Thoracic aorta (tissue), 2 donors: ENCODE measurements around the gene MIPOL1. TPM values are rescaled to one million over a fixed set of nuclear protein-coding genes. Genes with fewer than 3 reads are reported as not detected.

Experiments used
- ATAC-seq: fragments of 150-250 bp; one replicate; pipeline ENCODE4 v1.8.0; 2017; ENCODE audit warnings: low read depth; ENCODE audit not compliant: insufficient number of reproducible peaks, low FRiP score
- DNase-seq: peaks from one replicate; pipeline ENCODE4 v3.0.0-alpha.2; 2020; ENCODE audit warnings: low spot score
- H3K27ac ChIP-seq, 2 donors: fragments of 200-600 bp; sonication (generic); 1 replicate in 1 of 2; 2 replicates in 1 of 2; pipeline ENCODE4 v1.5.1; 2016; ENCODE audit warnings: mild to moderate bottlenecking in 2 of 2, moderate library complexity in 2 of 2
- H3K27me3 ChIP-seq: fragments of 200-600 bp; sonication (generic); replicated peaks from 2 replicates; pipeline ENCODE4 v1.6.0; 2016; ENCODE audit warnings: mild to moderate bottlenecking; ENCODE audit not compliant: insufficient read depth
- H3K36me3 ChIP-seq: fragments of 200-600 bp; sonication (generic); one replicate; pipeline ENCODE4 v1.5.1; 2016
- H3K4me1 ChIP-seq, 2 donors: fragments of 200-600 bp; sonication (generic); 1 replicate in 1 of 2; 2 replicates in 1 of 2; pipeline versions ENCODE4 v1.5.1 to v1.6.0; 2016; ENCODE audit warnings: low read depth in 2 of 2, mild to moderate bottlenecking in 1 of 2; ENCODE audit not compliant: control insufficient read depth in 1 of 2
- H3K4me3 ChIP-seq: fragments of 200-600 bp; sonication (generic); 2 replicates; pipeline ENCODE4 v1.5.1; 2016; ENCODE audit warnings: mild to moderate bottlenecking
- H3K9me3 ChIP-seq: fragments of 200-600 bp; sonication (generic); 2 replicates; pipeline ENCODE4 v1.5.1; 2016
- total RNA-seq, 2 donors: library from RNA; depleted of rRNA; stranded (reverse); fragments of >200 nt; gene quantifications; one replicate each; pipeline versions ENCODE4 v1.1.0 to v1.2.3, GENCODE V29; 2016
- TF ChIP-seq, protein P1 (sequence below): fragments of 200-600 bp; sonication (generic); IDR thresholded peaks from one replicate; pipeline ENCODE4 v1.5.1; 2019; ENCODE audit warnings: antibody characterized with exemption

Gene MIPOL1
- total RNA-seq, 2 donors from 2014 or later, result 13.1 to 16.8 TPM

DNA sequence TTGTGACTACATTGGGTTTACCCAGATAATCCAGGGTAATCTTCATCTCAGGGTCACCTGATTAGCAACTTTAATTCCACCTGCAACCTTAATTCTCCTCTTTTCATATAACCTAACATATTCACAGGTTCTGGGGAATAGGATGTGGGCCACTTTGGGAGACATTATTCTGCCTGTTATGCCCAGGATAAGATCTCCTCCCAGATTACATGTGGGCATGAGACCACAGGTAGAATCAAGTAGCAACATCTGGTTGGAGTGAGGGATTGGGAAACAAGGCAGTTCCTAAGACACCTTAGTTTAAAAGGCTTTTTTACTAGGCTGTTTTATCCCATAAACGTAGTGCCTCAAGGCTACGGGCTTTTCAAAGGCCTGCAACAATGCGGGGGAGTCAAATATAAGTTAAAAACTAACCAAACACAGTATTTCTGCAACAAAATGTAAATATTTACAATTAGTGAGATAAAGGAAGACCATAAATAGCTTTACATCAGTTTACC is 215.8 kb downstream of the MIPOL1 start:
- Histone ChIP-seq H3K4me1 (peaks cover 0 to 4% of the 10 kb centered on the region in 2 donors), H3K27ac (no peak overlapping the region), H3K36me3 (no peaks in the 10 kb centered on the region), H3K9me3 (no peaks in the 10 kb centered on the region), H3K4me3 (no peak overlapping the region), H3K27me3 (no peaks in the 10 kb centered on the region)
- no peak for DNase-seq
- TF ChIP-seq, protein P1, sequence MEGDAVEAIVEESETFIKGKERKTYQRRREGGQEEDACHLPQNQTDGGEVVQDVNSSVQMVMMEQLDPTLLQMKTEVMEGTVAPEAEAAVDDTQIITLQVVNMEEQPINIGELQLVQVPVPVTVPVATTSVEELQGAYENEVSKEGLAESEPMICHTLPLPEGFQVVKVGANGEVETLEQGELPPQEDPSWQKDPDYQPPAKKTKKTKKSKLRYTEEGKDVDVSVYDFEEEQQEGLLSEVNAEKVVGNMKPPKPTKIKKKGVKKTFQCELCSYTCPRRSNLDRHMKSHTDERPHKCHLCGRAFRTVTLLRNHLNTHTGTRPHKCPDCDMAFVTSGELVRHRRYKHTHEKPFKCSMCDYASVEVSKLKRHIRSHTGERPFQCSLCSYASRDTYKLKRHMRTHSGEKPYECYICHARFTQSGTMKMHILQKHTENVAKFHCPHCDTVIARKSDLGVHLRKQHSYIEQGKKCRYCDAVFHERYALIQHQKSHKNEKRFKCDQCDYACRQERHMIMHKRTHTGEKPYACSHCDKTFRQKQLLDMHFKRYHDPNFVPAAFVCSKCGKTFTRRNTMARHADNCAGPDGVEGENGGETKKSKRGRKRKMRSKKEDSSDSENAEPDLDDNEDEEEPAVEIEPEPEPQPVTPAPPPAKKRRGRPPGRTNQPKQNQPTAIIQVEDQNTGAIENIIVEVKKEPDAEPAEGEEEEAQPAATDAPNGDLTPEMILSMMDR, result no peak
- ATAC-seq, result no peak

DNA sequence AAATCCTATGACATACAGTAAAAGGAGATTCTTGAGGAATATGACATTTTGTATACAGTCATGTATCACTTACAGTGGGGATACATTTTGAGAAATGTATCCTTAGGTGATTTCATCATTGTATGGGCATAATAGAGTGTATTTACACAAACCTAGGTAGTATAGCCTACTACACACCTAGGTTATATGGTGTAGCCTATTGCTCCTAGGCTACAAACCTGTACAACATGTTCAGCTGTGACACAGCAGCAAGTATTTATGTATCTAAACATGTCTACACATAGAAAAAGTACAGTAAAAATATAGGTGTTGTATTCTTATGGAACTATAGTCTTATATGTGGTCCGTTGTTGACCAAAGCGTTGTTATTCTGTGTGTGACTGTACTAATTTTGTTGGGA is 218.5 kb downstream of the MIPOL1 start:
- H3K27me3 ChIP-seq, result no peaks in the 10 kb centered on the region
- H3K36me3 ChIP-seq, result no peaks in the 10 kb centered on the region
- no peak for DNase-seq
- H3K27ac ChIP-seq, result no peak overlapping the region
- TF ChIP-seq, protein P1, result no peak
- no peak for ATAC-seq
- H3K4me1 ChIP-seq, result peaks cover 0 to 4% of the 10 kb centered on the region in 2 donors
- no peaks in the 10 kb centered on the region for H3K9me3 ChIP-seq
- no peak overlapping the region for H3K4me3 ChIP-seq

DNA sequence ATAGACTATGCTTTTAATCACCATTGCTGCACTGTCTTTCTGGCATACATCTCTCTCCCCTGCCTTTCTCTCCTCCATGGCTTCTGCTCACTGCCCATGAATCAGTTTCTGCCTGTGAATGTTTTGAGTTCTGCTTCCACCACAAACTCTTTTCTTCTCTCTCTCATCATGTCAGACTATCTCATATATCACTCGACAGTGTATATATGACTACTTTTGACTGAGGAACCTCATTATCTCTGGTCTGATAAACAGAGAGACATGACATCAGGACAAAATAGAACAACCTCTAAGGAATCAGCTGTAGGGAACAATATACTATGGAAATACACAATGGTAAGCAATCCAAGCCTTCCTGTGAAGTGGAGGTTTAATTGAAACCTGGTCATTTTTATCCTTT is 219.4 kb downstream of the MIPOL1 start:
- Histone ChIP-seq H3K27me3 (no peaks in the 10 kb centered on the region), H3K36me3 (no peaks in the 10 kb centered on the region), H3K4me1 (peaks cover 0 to 4% of the 10 kb centered on the region in 2 donors), H3K27ac (no peak overlapping the region), H3K9me3 (no peaks in the 10 kb centered on the region), H3K4me3 (no peak overlapping the region)
- DNase-seq (no peak), ATAC-seq (no peak)
- TF ChIP-seq, protein P1, result no peak

DNA sequence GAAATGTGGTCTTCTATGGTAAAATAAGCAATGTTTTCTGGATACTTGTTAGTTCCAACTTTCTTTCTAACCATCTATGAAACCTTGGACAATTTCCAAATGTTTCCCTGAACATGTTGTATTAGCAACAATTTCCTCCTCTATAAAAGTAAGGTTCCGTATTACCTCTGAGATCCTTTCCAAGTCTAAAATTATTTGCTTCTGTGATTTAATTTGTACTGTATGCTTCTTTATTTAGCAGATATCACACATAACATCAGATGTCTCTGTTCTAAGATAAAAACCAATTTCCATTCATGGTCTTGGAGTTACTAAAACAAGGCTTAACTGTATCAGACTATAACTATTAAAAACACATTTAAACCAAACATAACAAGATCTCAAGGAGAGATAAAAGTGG is 220.1 kb downstream of the MIPOL1 start:
- DNase-seq (no peak), ATAC-seq (no peak)
- TF ChIP-seq, protein P1, result no peak
- no peaks in the 10 kb centered on the region for H3K36me3 ChIP-seq
- no peaks in the 10 kb centered on the region for H3K9me3 ChIP-seq
- H3K4me3 ChIP-seq, result no peak overlapping the region
- H3K27ac ChIP-seq, result no peak overlapping the region
- peaks cover 0 to 4% of the 10 kb centered on the region in 2 donors for H3K4me1 ChIP-seq
- H3K27me3 ChIP-seq, result no peaks in the 10 kb centered on the region

DNA sequence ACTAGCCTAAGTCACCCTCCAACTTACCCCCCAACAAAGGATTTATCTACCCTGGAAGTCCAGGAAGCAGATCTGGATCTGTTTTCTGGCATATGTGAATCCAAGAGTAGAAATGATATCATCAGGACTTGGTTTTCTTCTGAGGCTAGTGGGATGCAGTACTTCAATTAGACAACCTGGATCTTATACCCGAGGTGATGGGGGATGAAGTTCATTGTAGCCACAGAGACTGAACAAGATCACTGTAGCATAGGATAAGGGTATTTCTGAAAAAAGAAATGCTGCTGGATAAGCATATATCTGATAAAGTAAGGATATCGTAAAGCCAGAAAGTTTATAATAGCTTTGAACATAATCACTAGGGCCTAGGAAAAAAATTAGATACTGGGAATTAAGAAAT is 222.9 kb downstream of the MIPOL1 start:
- Histone ChIP-seq H3K36me3 (no peaks in the 10 kb centered on the region), H3K4me1 (peaks cover 0 to 4% of the 10 kb centered on the region in 2 donors), H3K9me3 (no peaks in the 10 kb centered on the region), H3K27me3 (no peaks in the 10 kb centered on the region), H3K27ac (no peak overlapping the region), H3K4me3 (no peak overlapping the region)
- TF ChIP-seq, protein P1, result no peak
- DNase-seq (no peak), ATAC-seq (no peak)
